PC-3 (cell line): ENCODE measurements around the gene RALGPS1.

ENCODE experiments used
- EZH2 ChIP-seq: fragments of 300-600 bp; sonication (generic); IDR thresholded peaks from one replicate; pipeline ENCODE4 v1.6.1; 2017; ENCODE audit warnings: antibody characterized with exemption, mild to moderate bottlenecking, low read length; ENCODE audit not compliant: unreplicated experiment
- EZH2phosphoT487 ChIP-seq: fragments of 300-600 bp; sonication (generic); IDR thresholded peaks from 2 replicates; pipeline ENCODE4 v1.6.1; 2018; ENCODE audit warnings: mild to moderate bottlenecking, antibody characterized with exemption, low read length, borderline replicate concordance
- TF ChIP-seq, protein P1 (sequence below): fragments of 300-600 bp; sonication (generic); conservative IDR thresholded peaks from 2 replicates; pipeline ENCODE4 v1.5.1; 2017; ENCODE audit warnings: antibody characterized with exemption, low read depth, mild to moderate bottlenecking, low read length

DNA sequence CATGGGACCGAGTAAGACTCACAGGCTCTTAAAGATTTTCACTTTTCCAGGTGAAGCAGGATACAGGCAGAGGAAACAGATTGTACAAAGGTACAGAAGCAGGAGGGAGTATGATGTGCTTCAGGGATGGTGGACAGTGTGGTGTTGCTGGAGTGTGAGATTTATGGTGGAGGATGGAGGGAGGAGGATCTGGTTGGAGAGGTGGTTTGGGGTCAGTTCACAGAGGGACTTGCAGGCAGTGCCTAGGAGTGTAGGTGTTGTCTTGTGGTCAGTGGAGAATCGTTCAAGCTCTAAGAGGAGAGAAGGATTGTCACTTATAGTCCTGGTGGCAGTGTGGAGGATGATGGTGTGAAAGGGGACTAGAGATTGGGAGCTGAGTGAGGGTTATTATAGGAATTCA lies 11.8 kb downstream of the RALGPS1 start:
- TF ChIP-seq, protein P1, sequence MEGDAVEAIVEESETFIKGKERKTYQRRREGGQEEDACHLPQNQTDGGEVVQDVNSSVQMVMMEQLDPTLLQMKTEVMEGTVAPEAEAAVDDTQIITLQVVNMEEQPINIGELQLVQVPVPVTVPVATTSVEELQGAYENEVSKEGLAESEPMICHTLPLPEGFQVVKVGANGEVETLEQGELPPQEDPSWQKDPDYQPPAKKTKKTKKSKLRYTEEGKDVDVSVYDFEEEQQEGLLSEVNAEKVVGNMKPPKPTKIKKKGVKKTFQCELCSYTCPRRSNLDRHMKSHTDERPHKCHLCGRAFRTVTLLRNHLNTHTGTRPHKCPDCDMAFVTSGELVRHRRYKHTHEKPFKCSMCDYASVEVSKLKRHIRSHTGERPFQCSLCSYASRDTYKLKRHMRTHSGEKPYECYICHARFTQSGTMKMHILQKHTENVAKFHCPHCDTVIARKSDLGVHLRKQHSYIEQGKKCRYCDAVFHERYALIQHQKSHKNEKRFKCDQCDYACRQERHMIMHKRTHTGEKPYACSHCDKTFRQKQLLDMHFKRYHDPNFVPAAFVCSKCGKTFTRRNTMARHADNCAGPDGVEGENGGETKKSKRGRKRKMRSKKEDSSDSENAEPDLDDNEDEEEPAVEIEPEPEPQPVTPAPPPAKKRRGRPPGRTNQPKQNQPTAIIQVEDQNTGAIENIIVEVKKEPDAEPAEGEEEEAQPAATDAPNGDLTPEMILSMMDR = no peak
- TF ChIP-seq EZH2phosphoT487 (no peak), EZH2 (no peak)
